Pancreas (tissue), 10 donors: Measurements from ENCODE around the gene FAXDC2. TPM values are rescaled to one million over a fixed set of nuclear protein-coding genes. Genes with fewer than 3 reads are reported as not detected.

Experiments used
- ATAC-seq, 4 donors: fragments of 200-7000 bp; cut with Tn5 transposase; one replicate each; pipeline versions ENCODE4 v1.8.0 to v1.9.1; 2020; ENCODE audit warnings: mild to moderate bottlenecking in 4 of 4, moderate library complexity in 4 of 4
- DNase-seq, 6 donors: peaks; one replicate each; pipeline ENCODE4 v3.0.0-alpha.2; 2020
- FAIRE-seq: peaks from 2 replicates; lab custom pipeline; 2012; peaks lifted over from hg19 to GRCh38; lab: Jason Lieb, UNC
- H3K27ac ChIP-seq, 4 donors: fragments of 200-600 bp; sonication (generic); 1 replicate in 3 of 4; 2 replicates in 1 of 4; pipeline versions ENCODE4 v1.5.0 to v1.8.0; 2020
- H3K27me3 ChIP-seq, 4 donors: fragments of 200-600 bp; one replicate each; pipeline ENCODE4 v1.8.0; 2021
- H3K36me3 ChIP-seq, 3 donors: fragments of 200-600 bp; sonication (generic) in 1 of 3; one replicate each; pipeline versions ENCODE4 v1.5.0 to v1.8.0; 2020 to 2021
- H3K4me1 ChIP-seq, 3 donors: fragments of 200-600 bp; one replicate each; pipeline ENCODE4 v1.8.0; 2021
- H3K4me3 ChIP-seq, 4 donors: fragments of 200-600 bp; sonication (generic) in 2 of 4; one replicate each; pipeline versions ENCODE4 v1.5.0 to v1.8.0; 2020 to 2021
- H3K9me3 ChIP-seq, 4 donors: fragments of 200-600 bp; one replicate each; pipeline ENCODE4 v1.8.0; 2021
- CTCF ChIP-seq, 4 donors: fragments of 200-600 bp; sonication (generic) in 3 of 4; IDR thresholded peaks; one replicate each; pipeline versions ENCODE4 v1.5.0 to v1.8.0; 2021; ENCODE audit warnings: antibody characterized with exemption in 4 of 4
- WGBS, 2 donors: extraction: QIAGEN DNeasy Blood & Tissue Kit; methylation state at CpG; one replicate each; pipeline ENCODE4 v1.1.7; 2013; 5-methylcytosine and 5-hydroxymethylcytosine counted together
- intact Hi-C, 3 donors: fragments of 100-400 bp; cut with DNase I; formaldehyde crosslinking; loops; one replicate each; pipeline versions ENCODE4 v1.11.1 to v1.14.2; 2022
- polyA plus RNA-seq, 2 donors: library from polyadenylated mRNA; stranded (reverse); fragments of 200-250 nt; gene quantifications; one replicate each; pipeline ENCODE4 v1.2.3, GENCODE V29; 2013
- total RNA-seq, 6 donors: library from RNA; stranded (reverse); fragmentation: NEBNext Ultra II Directional in 4 of 6; extraction: Animal tissue kit (Norgen Biotek cat#: 25700) in 4 of 6; gene quantifications; one replicate each; pipeline versions ENCODE4 v1.2.1 to v1.2.4, GENCODE V29; 2021 to 2023
- donor health status: healthy with polysubstance abuse.
- donor health status: DM: no; HTN: no; CAD: no; lungs with moderate emphysema.
- donor health status: DM: no; HTN: no; CAD: no.
- donor health status: control.
- donor health status: control.
- donor health status: Bipolar disorder and iron deficiency.
- donor health status: DM: yes; HTN: yes; CAD: no.
- donor health status: DM: no; HTN: no; CAD: no.
- donor health status: DM: no; HTN: no; CAD: no.
- donor health status: DM: yes; HTN: yes; CAD: no.

The FAXDC2 gene
- total and polyA plus RNA-seq, 8 donors = 2.0 to 11.8 (median 4.7) TPM

GRCh38 chr5:154806176-154806575, 44.2 kb downstream of the FAXDC2 start:
- 60 to 62% methylated on average over 4 of the region's 4 CpGs for WGBS, 2 donors
- Histone ChIP-seq H3K4me3 (no peak overlapping the region), H3K4me1 (no peaks in the 10 kb centered on the region), H3K27me3 (no peaks in the 10 kb centered on the region), H3K36me3 (peaks cover 7 to 91% (median 65%) of the 10 kb centered on the region in 3 donors), H3K9me3 (no peaks in the 10 kb centered on the region), H3K27ac (no peak overlapping the region)
- no peak for ATAC-seq
- no peak for FAIRE-seq
- intact Hi-C loops = no loop called here
- no peak for DNase-seq
- no peak for TF ChIP-seq CTCF (IDR thresholded peaks at IDR 0.05)

DNA sequence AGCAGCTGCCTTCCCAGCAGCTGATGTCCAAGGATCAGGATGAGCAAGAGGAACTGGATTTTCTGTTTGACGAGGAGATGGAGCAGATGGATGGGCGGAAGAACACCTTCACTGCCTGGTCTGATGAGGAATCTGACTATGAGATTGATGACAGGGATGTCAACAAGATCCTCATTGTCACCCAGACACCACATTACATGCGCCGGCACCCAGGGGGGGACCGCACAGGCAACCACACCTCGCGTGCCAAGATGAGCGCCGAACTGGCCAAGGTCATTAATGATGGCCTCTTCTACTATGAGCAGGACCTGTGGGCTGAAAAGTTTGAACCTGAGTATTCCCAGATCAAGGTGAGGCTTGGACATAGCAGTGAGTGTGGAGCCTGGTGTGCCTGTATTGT, 48.4 kb downstream of the FAXDC2 start:
- Histone ChIP-seq H3K27ac (no peak overlapping the region), H3K9me3 (no peaks in the 10 kb centered on the region), H3K4me3 (no peak overlapping the region), H3K4me1 (no peaks in the 10 kb centered on the region), H3K36me3 (peaks cover 17 to 91% (median 74%) of the 10 kb centered on the region in 3 donors), H3K27me3 (no peaks in the 10 kb centered on the region)
- intact Hi-C loops = no loop called here
- DNase-seq (no peak), ATAC-seq (no peak), FAIRE-seq (no peak)
- whole genome bisulfite sequencing, 2 donors = 81 to 87% methylated on average over 9 of the region's 9 CpGs
- no peak for TF ChIP-seq CTCF (IDR thresholded peaks at IDR 0.05)

GRCh38 chr5:154801083-154801482, 49.3 kb downstream of the FAXDC2 start:
- intact Hi-C loops = no loop called here
- Histone ChIP-seq H3K27me3 (no peaks in the 10 kb centered on the region), H3K9me3 (no peaks in the 10 kb centered on the region), H3K27ac (no peak overlapping the region), H3K36me3 (peaks cover 17 to 83% (median 71%) of the 10 kb centered on the region in 3 donors), H3K4me3 (no peak overlapping the region), H3K4me1 (no peaks in the 10 kb centered on the region)
- FAIRE-seq (no peak), ATAC-seq (no peak), DNase-seq (no peak)
- 62 to 73% methylated on average over 3 of the region's 3 CpGs for WGBS, 2 donors
- TF ChIP-seq CTCF (IDR thresholded peaks at IDR 0.05) = no peak

DNA sequence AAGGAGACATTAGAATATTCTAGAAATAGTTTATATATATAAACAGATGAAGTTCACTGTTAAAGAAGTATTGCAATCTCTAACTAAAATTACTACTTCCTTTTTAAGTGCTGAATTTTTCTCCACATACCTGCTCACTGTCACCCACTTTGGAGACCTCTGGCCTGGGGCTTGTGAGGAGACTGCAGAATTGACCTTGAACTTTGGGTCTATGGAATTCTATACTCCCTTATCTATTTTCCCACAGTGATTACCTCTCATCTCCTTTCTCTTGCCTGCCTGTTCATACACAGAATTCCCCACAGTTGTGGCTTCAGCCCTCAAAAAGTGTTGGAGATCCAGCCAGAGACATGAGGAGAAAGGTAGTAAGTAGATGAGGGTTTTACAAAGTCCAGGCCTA, 49.8 kb downstream of the FAXDC2 start:
- no peak for FAIRE-seq
- no peak for DNase-seq
- ATAC-seq = peak in 1 of 4 donors; percentile 37
- TF ChIP-seq CTCF (IDR thresholded peaks at IDR 0.05) = no peak
- peaks cover 17 to 78% (median 66%) of the 10 kb centered on the region in 3 donors for H3K36me3 ChIP-seq
- no peaks in the 10 kb centered on the region for H3K9me3 ChIP-seq
- no peak overlapping the region for H3K27ac ChIP-seq
- no peaks in the 10 kb centered on the region for H3K4me1 ChIP-seq
- no peaks in the 10 kb centered on the region for H3K27me3 ChIP-seq
- intact Hi-C loops = no loop called here
- H3K4me3 ChIP-seq = no peak overlapping the region

DNA sequence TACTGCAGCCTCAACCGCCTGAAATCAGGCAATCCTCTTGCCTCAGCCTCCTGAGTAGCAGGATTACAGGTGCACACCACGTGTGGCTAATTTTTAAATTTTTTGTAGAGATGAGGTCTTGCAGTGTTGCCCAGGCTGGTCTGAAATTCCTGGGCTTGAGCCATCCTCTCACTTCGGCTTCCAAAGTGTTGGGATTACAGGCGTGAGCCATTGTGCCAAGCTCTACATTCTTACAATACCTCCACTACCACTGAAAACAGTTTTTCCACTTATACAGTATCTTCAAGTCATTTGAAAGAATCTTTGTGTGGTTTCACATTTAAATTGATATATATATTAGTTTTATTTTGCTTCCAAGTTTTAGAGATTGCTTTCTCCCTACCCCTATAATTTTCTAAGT, 52.6 kb downstream of the FAXDC2 start:
- 80 to 82% methylated on average over 4 of the region's 4 CpGs for WGBS, 2 donors
- no peaks in the 10 kb centered on the region for H3K9me3 ChIP-seq
- peaks cover 10 to 69% (median 38%) of the 10 kb centered on the region in 3 donors for H3K36me3 ChIP-seq
- no peak overlapping the region for H3K27ac ChIP-seq
- no peak overlapping the region for H3K4me3 ChIP-seq
- peaks cover 0 to 6% (median 0%) of the 10 kb centered on the region in 3 donors for H3K4me1 ChIP-seq
- TF ChIP-seq CTCF (IDR thresholded peaks at IDR 0.05) = no peak
- ATAC-seq (no peak), FAIRE-seq (no peak), DNase-seq (no peak)
- no peaks in the 10 kb centered on the region for H3K27me3 ChIP-seq
- intact Hi-C loops = no loop called here
